RWPE2 (cell line): Measurements from ENCODE around the gene MBNL2.

Experiments
- ATAC-seq: fragments of 200-7000 bp; cut with Tn5 transposase; 3 replicates; pipeline ENCODE4 v1.9.1; 2021; ENCODE audit warnings: low read depth
- DNase-seq: peaks from one replicate; pipeline ENCODE4 v3.0.0-alpha.2; 2020; ENCODE audit warnings: low spot score
- H3K27ac ChIP-seq: fragments of 450-650 bp; 2 replicates; pipeline ENCODE4 v1.5.1; 2017; ENCODE audit warnings: mild to moderate bottlenecking; ENCODE audit not compliant: poor library complexity, severe bottlenecking
- H3K27me3 ChIP-seq: fragments of 250-450 bp; sonication (Bioruptor Pico); 2 replicates; pipeline ENCODE4 v1.5.1; 2021; ENCODE audit warnings: mild to moderate bottlenecking, moderate library complexity; ENCODE audit not compliant: insufficient read depth, poor library complexity, severe bottlenecking
- H3K36me3 ChIP-seq: fragments of 250-450 bp; sonication (Bioruptor Pico); 2 replicates; pipeline ENCODE4 v1.5.1; 2020; ENCODE audit warnings: low read depth, mild to moderate bottlenecking, moderate library complexity
- H3K4me1 ChIP-seq: fragments of 250-450 bp; sonication (Bioruptor Pico); 2 replicates; pipeline ENCODE4 v1.5.1; 2021; ENCODE audit warnings: mild to moderate bottlenecking, moderate library complexity; ENCODE audit not compliant: insufficient read depth, poor library complexity, severe bottlenecking
- H3K4me3 ChIP-seq: fragments of 250-450 bp; sonication (Bioruptor Pico); 2 replicates; pipeline ENCODE4 v1.5.1; 2021; ENCODE audit warnings: mild to moderate bottlenecking, moderate library complexity; ENCODE audit not compliant: severe bottlenecking
- H3K9me3 ChIP-seq: fragments of 250-450 bp; sonication (Bioruptor Pico); 2 replicates; pipeline ENCODE4 v1.5.1; 2021; ENCODE audit warnings: mild to moderate bottlenecking, moderate library complexity; ENCODE audit not compliant: severe bottlenecking
- CTCF ChIP-seq: fragments of 450-650 bp; IDR thresholded peaks from one replicate; pipeline ENCODE4 v1.5.1; 2017; ENCODE audit warnings: mild to moderate bottlenecking, moderate library complexity; ENCODE audit not compliant: poor library complexity, severe bottlenecking

The MBNL2 gene

GRCh38 chr13:97432232-97432916, 210.2 kb downstream of the MBNL2 start:
- DNase-seq (no peak), ATAC-seq (no peak; the same call in 2 of the 3 replicates)
- H3K36me3 ChIP-seq, result no peaks in the 10 kb centered on the region
- H3K9me3 ChIP-seq, result no peaks in the 10 kb centered on the region
- H3K27me3 ChIP-seq, result no peaks in the 10 kb centered on the region
- peak overlapping the region; percentile 74 for H3K27ac ChIP-seq
- peak overlapping the region; percentile 73 for H3K4me3 ChIP-seq
- peaks cover 7% of the 10 kb centered on the region for H3K4me1 ChIP-seq
- no peak for TF ChIP-seq CTCF

GRCh38 chr13:97432917-97433726, 211.0 kb downstream of the MBNL2 start:
- Histone ChIP-seq H3K4me1 (peaks cover 7% of the 10 kb centered on the region), H3K9me3 (no peaks in the 10 kb centered on the region)
- peak; percentile 88 for ATAC-seq

GRCh38 chr13:97433727-97434396, 211.7 kb downstream of the MBNL2 start, which contains the start of gene RAP2A:
Gene RAP2A, plus strand, starts transcription at chr13:97434169. Its CDS starts 302 bp downstream, at chr13:97434471.
- no peaks in the 10 kb centered on the region for H3K9me3 ChIP-seq
- no peaks in the 10 kb centered on the region for H3K27me3 ChIP-seq
- ATAC-seq, result peak; percentile 54
- peak within 1 kb of the TSS; percentile 73 for H3K4me3 ChIP-seq
- peak; percentile 94 for DNase-seq
- peak; percentile 8 for TF ChIP-seq CTCF
- peak within 1 kb of the TSS; percentile 74 for H3K27ac ChIP-seq
- H3K36me3 ChIP-seq, result no peaks in the 10 kb centered on the region; the same call in 1 of the 2 replicates
- peaks cover 7% of the 10 kb centered on the region for H3K4me1 ChIP-seq

More at GRCh38 chr13:97432917-97433726, 211.0 kb downstream of the MBNL2 start:
- no peaks in the 10 kb centered on the region for H3K27me3 ChIP-seq
- TF ChIP-seq CTCF, result no peak
- no peaks in the 10 kb centered on the region for H3K36me3 ChIP-seq
- peak; percentile 98 for DNase-seq
- H3K4me3 ChIP-seq, result peak overlapping the region; percentile 73
- H3K27ac ChIP-seq, result peak overlapping the region; percentile 74

- no peak for TF ChIP-seq CTCF
- Histone ChIP-seq H3K4me1 (peaks cover 7% of the 10 kb centered on the region), H3K9me3 (no peaks in the 10 kb centered on the region), H3K27ac (peak overlapping the region; percentile 74), H3K27me3 (no peaks in the 10 kb centered on the region), H3K4me3 (peak overlapping the region; percentile 73), H3K36me3 (no peaks in the 10 kb centered on the region; the same call in 1 of the 2 replicates)
- peak; percentile 44 for DNase-seq
- ATAC-seq, result no peak
These were observed 212.5 kb downstream of the MBNL2 start for GRCh38 chr13:97434397-97435201.
